ENCODE data around the gene GUK1. TPM values are rescaled to one million over a fixed set of nuclear protein-coding genes. Genes with fewer than 3 reads are reported as not detected.

The GUK1 gene
- total and polyA plus RNA-seq, 2 donors (not counting 1 experiment from before 2014, with no cell fraction given) = 125 to 356 TPM

- CTCF ChIA-PET = interaction anchor here (1.3 kb wide), 1 partner anchor 10 kb away, joined by 3 read pairs; no protein-coding TSS in a partner anchor
- Histone ChIP-seq H3K4me2 (replicated peaks; ENCODE audit: low read depth, low read length, poor library complexity, severe bottlenecking) (peak overlapping the region; percentile 49), H2AFZ (ENCODE audit: insufficient read depth, low read depth, low read length, poor library complexity, severe bottlenecking) (no peak overlapping the region), H3K36me3 (replicated peaks in 1 of 2; ENCODE audit: control extremely low read depth in 1 of 2, control insufficient read depth in 1 of 2, extremely low read depth in 1 of 2, insufficient read depth in 2 of 2, low read length in 1 of 2) (peaks cover 0 to 28% of the 10 kb centered on the region in 2 experiments), H3K79me2 (ENCODE audit: control insufficient read depth, insufficient read depth, low read length) (peaks cover 100% of the 10 kb centered on the region), H3K4me3 (ENCODE audit: control extremely low read depth in 1 of 5, extremely low read depth in 1 of 5, insufficient read depth in 1 of 5, low read depth in 2 of 5, low read length in 4 of 5) (peak overlapping the region in 1 of 5 experiments; percentile 9), H3K9me3 (ENCODE audit: control extremely low read depth in 1 of 3, control insufficient read depth in 2 of 3, insufficient read depth in 1 of 3, low read length in 2 of 3) (peaks cover 0 to 23% (median 8%) of the 10 kb centered on the region in 3 donors), H3K27ac (ENCODE audit: low read length in 2 of 2) (peak overlapping the region in 1 of 2 donors; percentile 28), H3K27me3 (replicated peaks in 1 of 4; ENCODE audit: control extremely low read depth in 1 of 4, control insufficient read depth in 3 of 4, insufficient read depth in 4 of 4, low read length in 3 of 4) (no peaks in the 10 kb centered on the region), H3K9ac (ENCODE audit: low read length) (no peak overlapping the region), H4K20me1 (ENCODE audit: control insufficient read depth, insufficient read depth, low read length, poor library complexity, severe bottlenecking) (peaks cover 98% of the 10 kb centered on the region), H3K4me1 (ENCODE audit: control insufficient read depth in 2 of 2, insufficient read depth in 2 of 2, low read length in 2 of 2) (peaks cover 59 to 65% of the 10 kb centered on the region in 2 donors)
- Mint-ChIP-seq H3K27ac (peak overlapping the region; percentile 20), H3K4me1 (peaks cover 74% of the 10 kb centered on the region), H3K27me3 (no peaks in the 10 kb centered on the region), H3K9me3 (ENCODE audit: insufficient read depth) (peaks cover 4% of the 10 kb centered on the region), H3K4me3 (peak overlapping the region; percentile 39)
- POLR2A ChIA-PET = no interaction called here
- no peak for ATAC-seq (ENCODE audit: low read depth)
- DNase-seq = no peak
- 23% methylated on average over 1 of the region's 2 CpGs for WGBS (ENCODE audit: insufficient coverage)
- intact Hi-C loops (cut with micrococcal nuclease) = no loop called here
- no peak for TF ChIP-seq EZH2 (IDR thresholded peaks at IDR 0.05; ENCODE audit: borderline replicate concordance, insufficient read depth, low read depth, low read length, poor library complexity, severe bottlenecking)
- TF ChIP-seq, protein P1, sequence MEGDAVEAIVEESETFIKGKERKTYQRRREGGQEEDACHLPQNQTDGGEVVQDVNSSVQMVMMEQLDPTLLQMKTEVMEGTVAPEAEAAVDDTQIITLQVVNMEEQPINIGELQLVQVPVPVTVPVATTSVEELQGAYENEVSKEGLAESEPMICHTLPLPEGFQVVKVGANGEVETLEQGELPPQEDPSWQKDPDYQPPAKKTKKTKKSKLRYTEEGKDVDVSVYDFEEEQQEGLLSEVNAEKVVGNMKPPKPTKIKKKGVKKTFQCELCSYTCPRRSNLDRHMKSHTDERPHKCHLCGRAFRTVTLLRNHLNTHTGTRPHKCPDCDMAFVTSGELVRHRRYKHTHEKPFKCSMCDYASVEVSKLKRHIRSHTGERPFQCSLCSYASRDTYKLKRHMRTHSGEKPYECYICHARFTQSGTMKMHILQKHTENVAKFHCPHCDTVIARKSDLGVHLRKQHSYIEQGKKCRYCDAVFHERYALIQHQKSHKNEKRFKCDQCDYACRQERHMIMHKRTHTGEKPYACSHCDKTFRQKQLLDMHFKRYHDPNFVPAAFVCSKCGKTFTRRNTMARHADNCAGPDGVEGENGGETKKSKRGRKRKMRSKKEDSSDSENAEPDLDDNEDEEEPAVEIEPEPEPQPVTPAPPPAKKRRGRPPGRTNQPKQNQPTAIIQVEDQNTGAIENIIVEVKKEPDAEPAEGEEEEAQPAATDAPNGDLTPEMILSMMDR (IDR thresholded peaks at IDR 0.05) = no peak
Measured at GRCh38 chr1:228090613-228091081, 49.4 kb upstream of the GUK1 start.

- ChIA-PET CTCF (interaction anchor here (1.3 kb wide), 1 partner anchor 9 kb away, joined by 3 read pairs; no protein-coding TSS in a partner anchor), POLR2A (no interaction called here)
- H3K27me3 Mint-ChIP-seq = no peaks in the 10 kb centered on the region
- H3K4me3 Mint-ChIP-seq = peak overlapping the region; percentile 39
- Histone ChIP-seq H3K4me3 (ENCODE audit: control extremely low read depth in 1 of 5, extremely low read depth in 1 of 5, insufficient read depth in 1 of 5, low read depth in 2 of 5, low read length in 4 of 5) (no peak overlapping the region), H3K9ac (ENCODE audit: low read length) (no peak overlapping the region), H3K79me2 (ENCODE audit: control insufficient read depth, insufficient read depth, low read length) (peaks cover 100% of the 10 kb centered on the region), H3K27me3 (replicated peaks in 1 of 4; ENCODE audit: control extremely low read depth in 1 of 4, control insufficient read depth in 3 of 4, insufficient read depth in 4 of 4, low read length in 3 of 4) (no peaks in the 10 kb centered on the region), H3K36me3 (replicated peaks in 1 of 2; ENCODE audit: control extremely low read depth in 1 of 2, control insufficient read depth in 1 of 2, extremely low read depth in 1 of 2, insufficient read depth in 2 of 2, low read length in 1 of 2) (peaks cover 2 to 33% of the 10 kb centered on the region in 2 experiments), H3K9me3 (ENCODE audit: control extremely low read depth in 1 of 3, control insufficient read depth in 2 of 3, insufficient read depth in 1 of 3, low read length in 2 of 3) (peaks cover 0 to 25% (median 8%) of the 10 kb centered on the region in 3 donors), H3K27ac (ENCODE audit: low read length in 2 of 2) (peak overlapping the region in 1 of 2 donors; percentile 22), H3K4me2 (replicated peaks; ENCODE audit: low read depth, low read length, poor library complexity, severe bottlenecking) (peak overlapping the region; percentile 49), H4K20me1 (ENCODE audit: control insufficient read depth, insufficient read depth, low read length, poor library complexity, severe bottlenecking) (peaks cover 98% of the 10 kb centered on the region), H3K4me1 (ENCODE audit: control insufficient read depth in 2 of 2, insufficient read depth in 2 of 2, low read length in 2 of 2) (peaks cover 55 to 60% of the 10 kb centered on the region in 2 donors), H2AFZ (ENCODE audit: insufficient read depth, low read depth, low read length, poor library complexity, severe bottlenecking) (no peak overlapping the region)
- intact Hi-C loops (cut with micrococcal nuclease) = no loop called here
- DNase-seq (no peak), ATAC-seq (ENCODE audit: low read depth) (no peak)
- no peak overlapping the region for H3K27ac Mint-ChIP-seq
- 83% methylated on average over 4 of the region's 4 CpGs for WGBS (ENCODE audit: insufficient coverage)
- peaks cover 4% of the 10 kb centered on the region for H3K9me3 Mint-ChIP-seq (ENCODE audit: insufficient read depth)
- peaks cover 73% of the 10 kb centered on the region for H3K4me1 Mint-ChIP-seq
- TF ChIP-seq, protein P1 (IDR thresholded peaks at IDR 0.05) = no peak
- no peak for TF ChIP-seq EZH2 (IDR thresholded peaks at IDR 0.05; ENCODE audit: borderline replicate concordance, insufficient read depth, low read depth, low read length, poor library complexity, severe bottlenecking)
Measured at GRCh38 chr1:228091084-228091483, 49.0 kb upstream of the GUK1 start.

Data from B cell (primary cell).